Stimulated activated CD8-positive, alpha-beta memory T cell treated with anti-CD3 and anti-CD28 coated beads, Interleukin-4, amount 100 ng/mL, for 24 hours (primary cell): Measurements from ENCODE around the gene NTNG1.
"Not testable (repeated sequence)": the region's sequence is repeated elsewhere in the genome, so short reads cannot be mapped to it uniquely, and the experiment has no call there.

Experiments
- DNase-seq: peaks from one replicate; pipeline ENCODE4 v3.0.0-alpha.2; 2020; ENCODE audit warnings: low read depth

Gene NTNG1

DNA sequence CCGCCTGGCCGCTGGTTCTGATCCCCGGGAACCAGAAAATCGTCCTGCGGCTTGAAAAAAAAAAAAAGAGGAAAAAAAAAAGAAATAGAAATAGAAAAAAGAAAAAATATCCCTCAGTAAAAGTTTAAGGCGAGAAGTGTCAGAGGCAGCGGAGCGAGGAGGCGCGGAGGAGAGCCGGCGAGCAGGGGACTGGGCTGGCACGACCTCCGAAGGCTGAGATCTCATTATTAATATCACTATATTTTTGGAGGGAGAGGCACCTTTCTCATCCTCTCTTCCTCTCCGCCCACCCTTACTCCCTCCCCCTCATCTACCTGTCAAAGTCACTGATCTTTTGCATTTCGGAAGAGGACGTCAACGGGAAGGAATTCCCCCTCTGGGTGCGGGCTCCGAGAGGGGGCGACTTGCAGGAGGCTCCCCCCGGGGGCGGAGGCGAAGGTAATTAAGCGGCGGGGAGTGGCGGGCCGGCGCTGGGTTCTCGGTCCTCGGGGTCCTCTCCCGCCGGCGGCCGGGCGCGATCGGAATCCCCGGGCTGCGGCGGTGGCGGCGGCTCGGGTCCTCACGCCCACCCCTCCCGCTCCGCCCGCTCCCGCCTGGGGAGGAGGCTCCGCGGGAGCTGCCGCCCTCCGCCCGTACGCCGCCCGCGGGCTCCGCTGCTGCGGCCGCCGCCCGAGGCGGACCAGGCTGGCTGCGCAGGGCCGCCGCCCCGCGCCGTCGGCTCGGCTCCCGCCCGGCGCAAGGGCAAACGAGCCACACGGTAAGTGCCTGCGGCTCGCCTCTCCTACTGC is at the start of gene NTNG1:
TSS of gene NTNG1 (plus strand) at position 337 of the 788 bp plus-strand sequence.
- DNase-seq, result no peak

GRCh38 chr1:107091418-107091817 is 49.4 kb upstream of the NTNG1 start:
- DNase-seq, result no peak

DNA sequence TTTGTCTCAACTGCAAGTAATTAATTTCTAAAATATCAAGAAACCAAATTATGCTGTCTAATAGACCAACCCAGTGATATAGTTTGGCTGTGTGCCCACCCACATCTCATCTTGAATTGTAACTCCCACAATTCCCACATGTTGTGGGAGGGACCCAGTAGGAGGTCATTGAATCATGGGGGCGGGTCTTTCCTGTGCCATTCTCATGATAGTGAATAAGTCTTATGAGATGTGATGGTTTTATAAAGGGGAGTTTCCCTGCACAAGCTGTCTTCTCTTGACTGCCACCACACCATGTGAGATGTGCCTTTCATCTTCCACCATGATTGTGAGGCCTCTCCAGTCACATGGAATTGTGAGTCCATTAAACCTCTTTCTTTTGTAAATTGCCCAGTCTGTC is 47.4 kb upstream of the NTNG1 start:
- not testable (repeated sequence) for DNase-seq

DNA sequence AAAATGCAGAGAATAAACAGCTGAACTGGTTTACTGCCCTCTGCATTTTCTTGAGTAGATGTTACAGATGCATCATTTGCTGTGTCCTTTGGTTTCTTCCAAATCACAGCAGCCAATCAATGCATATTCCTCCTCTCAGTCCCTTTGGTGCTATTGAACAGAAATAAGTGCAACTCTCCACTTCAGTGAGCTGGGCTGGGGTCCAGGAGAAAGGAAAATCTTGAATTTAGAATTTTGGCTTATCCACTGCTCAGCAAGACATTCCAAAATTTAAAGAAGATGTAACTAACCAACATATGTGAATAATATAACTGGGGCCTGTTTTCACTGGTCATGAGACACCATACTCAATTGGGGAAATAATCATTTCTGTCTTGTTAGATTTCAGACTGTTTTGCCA is 45.2 kb upstream of the NTNG1 start:
- DNase-seq, result no peak

DNA sequence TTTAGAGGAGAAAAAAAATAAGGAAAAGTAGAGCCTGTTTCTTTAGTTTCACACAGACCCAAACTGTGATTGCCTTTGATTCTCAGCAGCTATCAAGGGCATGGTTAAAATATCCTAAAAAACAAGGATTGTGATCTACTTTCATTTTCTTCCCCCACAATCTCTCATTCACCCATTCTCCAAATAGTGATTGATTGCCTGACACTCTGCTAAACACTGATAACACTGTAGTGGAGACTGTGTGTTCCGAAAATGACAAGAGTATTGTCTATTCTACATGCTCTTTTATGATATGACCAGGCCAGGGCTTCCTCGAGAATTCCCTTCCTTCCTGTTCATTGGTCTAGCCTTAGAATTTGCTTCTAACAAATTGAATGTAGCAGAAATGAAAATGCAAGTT is 44.1 kb upstream of the NTNG1 start:
- no peak for DNase-seq

- DNase-seq, result no peak
Measured at GRCh38 chr1:107098961-107099360, 41.9 kb upstream of the NTNG1 start.

DNA sequence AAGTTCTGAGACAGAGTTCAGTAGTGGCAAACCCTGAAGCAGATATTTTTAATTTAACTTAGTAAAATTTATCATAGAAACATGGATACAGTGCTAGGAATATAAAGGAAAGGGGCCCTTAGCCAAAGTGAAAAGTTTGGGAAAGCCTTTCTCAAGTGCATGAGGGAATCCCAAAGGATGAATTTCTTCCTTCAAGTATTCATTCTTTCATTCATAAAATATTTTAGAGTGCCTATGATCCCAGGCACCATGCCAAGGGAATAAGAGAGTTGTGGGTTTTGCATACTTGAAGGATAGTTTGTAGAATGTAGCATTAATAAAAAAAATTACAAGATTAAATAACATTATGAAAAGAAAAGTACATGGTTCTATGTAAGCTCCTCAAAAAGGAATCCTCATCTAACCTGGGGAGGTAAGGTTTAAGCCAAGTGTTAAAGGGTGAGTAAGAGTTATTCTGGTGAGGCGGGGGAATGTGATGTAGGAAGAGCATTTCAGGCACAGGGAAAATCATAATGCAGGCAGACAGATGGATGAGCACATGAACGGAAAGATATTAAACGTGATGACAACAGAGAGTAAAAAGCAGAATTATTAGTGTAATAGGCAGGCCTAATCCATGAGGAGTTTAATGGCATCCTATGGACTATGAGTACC is 40.4 kb upstream of the NTNG1 start:
- no peak for DNase-seq

DNA sequence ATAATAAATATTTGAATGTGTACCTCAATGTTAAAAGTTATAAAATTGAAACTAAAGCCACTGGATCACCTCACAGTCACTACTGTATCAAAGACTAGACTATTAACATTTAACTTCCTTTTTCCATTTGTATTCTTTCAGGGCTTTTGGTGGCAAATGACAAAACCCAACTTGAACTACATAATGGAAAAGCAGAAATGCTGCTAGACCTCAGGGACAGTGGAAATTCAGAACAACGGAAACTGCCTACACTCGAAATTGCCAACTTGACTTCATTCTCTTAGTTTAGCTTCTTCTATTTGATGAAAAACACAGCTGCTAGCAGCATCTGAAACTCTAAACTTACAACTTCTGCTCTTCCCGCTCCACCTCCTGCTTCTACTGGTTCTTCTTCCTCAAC is 34.9 kb upstream of the NTNG1 start:
- no peak for DNase-seq

- DNase-seq, result no peak
Measured at GRCh38 chr1:107110326-107110725, 30.5 kb upstream of the NTNG1 start.

GRCh38 chr1:107116306-107116790 is 24.5 kb upstream of the NTNG1 start:
- DNase-seq, result no peak

GRCh38 chr1:107122225-107122624 is 18.6 kb upstream of the NTNG1 start:
- no peak for DNase-seq

DNA sequence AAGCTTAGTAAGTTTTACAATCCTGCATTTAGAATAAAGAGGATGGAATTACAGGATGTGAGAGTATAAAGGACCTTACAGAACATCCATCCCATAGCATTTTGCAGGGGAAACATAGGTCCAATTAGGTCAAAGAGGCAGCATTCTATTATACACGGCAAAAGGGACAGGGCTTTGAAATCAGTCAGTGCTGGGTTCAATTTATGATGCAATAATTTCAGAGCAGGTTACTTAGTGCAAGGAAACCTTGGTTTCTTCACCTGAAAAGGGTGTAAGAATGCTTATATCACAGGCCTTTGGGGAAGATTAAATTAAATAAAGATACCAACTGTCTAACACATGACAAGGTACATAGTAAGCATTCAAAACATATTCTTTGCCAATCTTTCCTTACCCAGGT is 17.1 kb upstream of the NTNG1 start:
- DNase-seq, result no peak

- no peak for DNase-seq
Measured at GRCh38 chr1:107124694-107125093, 16.1 kb upstream of the NTNG1 start.

DNA sequence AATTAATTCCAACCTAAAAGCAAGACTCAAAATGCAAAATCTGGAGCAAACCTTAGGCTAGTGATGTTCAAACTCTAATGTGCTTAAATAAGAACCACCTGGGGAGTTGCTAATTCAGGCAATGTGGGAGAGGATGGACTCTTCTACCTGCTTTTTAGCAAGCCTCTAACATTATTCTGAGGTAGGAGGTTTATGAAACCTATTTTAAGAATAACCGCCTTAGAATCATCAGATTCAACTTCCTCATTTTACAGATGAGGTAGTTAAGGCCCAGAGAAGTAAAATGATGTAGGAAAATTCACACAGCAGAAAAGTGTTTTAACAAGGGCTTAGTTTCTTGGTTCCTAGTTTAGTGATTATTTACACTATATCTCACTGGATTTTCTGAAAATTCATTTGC is 8.6 kb upstream of the NTNG1 start:
- no peak for DNase-seq

GRCh38 chr1:107132780-107133179 is 8.1 kb upstream of the NTNG1 start:
- no peak for DNase-seq

DNA sequence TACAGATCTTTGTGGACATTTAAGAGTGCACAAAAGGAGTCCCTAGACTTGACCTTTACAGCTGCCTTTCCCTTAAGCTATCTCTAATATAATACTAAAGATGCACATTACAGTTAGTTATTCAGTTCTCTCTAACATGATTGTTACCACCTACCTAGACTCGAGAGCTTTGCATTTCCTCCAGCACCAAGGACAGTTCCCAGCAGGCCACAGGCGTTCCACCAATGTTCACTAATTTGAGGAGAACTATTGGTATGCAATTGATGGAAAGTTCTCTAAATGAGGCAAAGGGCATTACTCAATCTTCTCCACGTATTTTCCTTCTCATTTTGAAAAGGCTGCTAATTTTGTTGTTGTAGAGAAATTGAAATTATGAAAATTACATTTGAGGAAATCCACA is 5.4 kb upstream of the NTNG1 start:
- no peak for DNase-seq

GRCh38 chr1:107138166-107138565 is 2.7 kb upstream of the NTNG1 start:
- DNase-seq, result no peak

- no peak for DNase-seq
Measured at GRCh38 chr1:107138767-107139445, 1.9 kb upstream of the NTNG1 start.

DNA sequence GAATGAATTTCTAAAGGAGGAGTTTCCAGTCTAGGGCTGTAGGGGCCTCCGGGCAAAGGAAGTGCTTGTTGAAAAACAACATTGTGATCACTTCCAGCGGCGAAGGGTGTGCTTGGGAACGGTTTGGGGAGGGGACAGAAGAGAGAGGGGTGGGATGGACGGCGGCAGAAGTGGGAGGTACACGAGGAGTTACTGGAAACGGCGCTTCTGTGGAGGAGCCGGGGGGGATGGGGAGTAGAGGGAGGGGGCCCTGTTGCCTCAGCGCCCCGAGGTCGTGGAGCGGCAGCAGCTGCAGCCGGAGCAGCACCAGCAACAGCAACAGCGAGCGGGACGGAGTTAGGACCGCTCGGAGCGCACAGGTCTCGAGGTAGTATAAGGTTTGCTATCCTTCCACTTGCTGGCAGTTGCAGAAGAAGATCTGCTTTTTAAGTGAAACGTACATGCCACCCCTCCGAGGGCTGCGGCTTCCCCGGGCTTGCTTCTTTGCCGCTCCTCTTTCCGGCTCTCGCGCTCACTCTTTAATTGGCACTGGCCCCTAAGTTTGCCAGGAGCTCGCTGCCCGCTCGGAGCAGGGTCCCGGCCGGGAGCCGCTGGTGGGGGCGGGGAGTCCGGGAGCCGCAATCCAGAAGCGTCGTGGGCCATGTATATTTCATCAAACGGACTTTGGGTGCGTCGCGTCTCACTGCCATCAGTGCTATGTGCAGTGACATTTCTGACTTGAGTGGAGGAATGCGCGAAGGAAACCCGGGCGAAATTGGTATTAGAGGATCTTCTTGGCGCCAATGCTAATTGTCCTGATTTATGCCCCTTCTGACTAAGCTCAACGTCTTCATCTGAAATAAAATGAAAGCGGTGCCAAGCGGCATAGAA is 771 bp upstream of the NTNG1 start:
- DNase-seq, result no peak

GRCh38 chr1:107141491-107142126 is 770 bp downstream of the NTNG1 start:
- DNase-seq, result no peak

DNA sequence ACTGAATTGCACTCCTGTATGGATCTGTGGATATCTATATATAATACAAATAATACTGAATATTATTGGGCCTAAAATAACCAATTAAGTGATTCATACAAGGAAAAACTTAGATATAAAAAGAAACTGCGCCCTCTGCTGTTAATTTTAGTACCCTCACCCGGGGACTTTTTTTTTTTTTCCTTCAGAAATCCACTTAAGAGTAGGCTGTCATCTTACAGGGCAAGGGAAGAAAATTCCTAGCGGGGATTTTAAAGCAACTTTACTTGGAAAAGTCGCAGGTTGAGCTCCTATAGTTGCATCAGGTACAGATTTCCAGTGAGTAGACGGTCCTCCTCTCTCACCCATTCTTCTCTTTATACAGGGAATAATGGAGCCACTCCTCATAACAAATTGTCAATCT is 1.3 kb downstream of the NTNG1 start:
- no peak for DNase-seq

DNA sequence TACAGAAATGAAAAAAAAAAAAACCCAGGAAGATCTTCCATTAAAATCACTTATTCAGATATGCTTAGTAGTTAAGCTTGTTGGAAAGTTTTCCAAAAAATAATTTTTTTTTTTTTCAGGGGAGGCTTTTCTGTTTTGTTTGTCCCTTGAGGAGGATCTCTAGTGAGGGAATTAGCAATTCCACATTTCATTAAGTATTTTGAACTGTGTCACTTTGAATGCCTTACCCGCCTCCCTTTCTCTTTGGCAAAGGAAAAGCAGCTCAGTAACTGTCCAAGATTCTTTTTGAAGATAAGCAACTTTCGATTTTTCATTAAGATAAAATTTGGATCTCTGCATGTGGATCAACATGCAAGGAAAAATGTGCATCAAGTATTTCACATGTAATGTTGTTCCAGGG is 1.8 kb downstream of the NTNG1 start:
- DNase-seq, result no peak
